HL-60 (cell line): ENCODE measurements around the gene YIF1B.

ENCODE experiments used
- DNase-seq, 2 experiments: peaks; one replicate each; pipeline ENCODE4 v3.0.0-alpha.2; 2010 to 2020; ENCODE audit warnings: low read depth in 1 of 2, low spot score in 1 of 2
- H3K27ac ChIP-seq: fragments of 250-450 bp; sonication (Bioruptor Pico); replicated peaks from 2 replicates; pipeline ENCODE4 v1.5.1; 2020; ENCODE audit warnings: mild to moderate bottlenecking, moderate library complexity
- H3K27me3 ChIP-seq: fragments of 250-450 bp; sonication (Bioruptor Pico); 2 replicates; pipeline ENCODE4 v1.5.1; 2021; ENCODE audit warnings: mild to moderate bottlenecking, moderate library complexity; ENCODE audit not compliant: insufficient read depth, poor library complexity, severe bottlenecking
- H3K4me3 ChIP-seq: replicated peaks from 2 replicates; pipeline ENCODE4 v1.5.1; 2011; ENCODE audit warnings: mild to moderate bottlenecking, control low read depth, low read length; ENCODE audit not compliant: insufficient read depth
- CTCF ChIP-seq: IDR thresholded peaks from one replicate; pipeline ENCODE4 v1.5.1; 2011; ENCODE audit warnings: low read length, control low read depth, inconsistent platforms; ENCODE audit not compliant: insufficient read depth
- GABPA ChIP-seq: IDR thresholded peaks from 2 replicates; pipeline ENCODE4 v1.6.1; 2012; ENCODE audit warnings: low read depth
- POLR2AphosphoS5 ChIP-seq: IDR thresholded peaks from 2 replicates; pipeline ENCODE4 v1.6.1; 2012; ENCODE audit warnings: low read depth
- REST ChIP-seq: IDR thresholded peaks from 2 replicates; pipeline ENCODE4 v1.6.1; 2012; ENCODE audit warnings: low read depth; ENCODE audit not compliant: insufficient replicate concordance
- SPI1 ChIP-seq: IDR thresholded peaks from 2 replicates; pipeline ENCODE4 v1.6.1; 2012; ENCODE audit warnings: low read depth, mild to moderate bottlenecking, borderline replicate concordance

YIF1B gene

GRCh38 chr19:38290631-38291147 is 25.1 kb downstream of the YIF1B start:
- H3K27ac ChIP-seq, result no peak overlapping the region
- no peak overlapping the region for H3K4me3 ChIP-seq
- TF ChIP-seq CTCF, result no peak
- no peak for DNase-seq
- H3K27me3 ChIP-seq, result peaks cover 18% of the 10 kb centered on the region

GRCh38 chr19:38289955-38290354 is 25.8 kb downstream of the YIF1B start:
- Histone ChIP-seq H3K4me3 (no peak overlapping the region), H3K27me3 (peaks cover 25% of the 10 kb centered on the region), H3K27ac (no peak overlapping the region)
- no peak for TF ChIP-seq CTCF
- no peak for TF ChIP-seq POLR2AphosphoS5
- no peak for TF ChIP-seq REST
- TF ChIP-seq GABPA, result no peak
- TF ChIP-seq SPI1, result no peak
- no peak for DNase-seq

- Histone ChIP-seq H3K27me3 (peaks cover 26% of the 10 kb centered on the region), H3K27ac (no peak overlapping the region), H3K4me3 (no peak overlapping the region)
- DNase-seq, result no peak
- no peak for TF ChIP-seq POLR2AphosphoS5
- no peak for TF ChIP-seq REST
- TF ChIP-seq CTCF, result no peak
- no peak for TF ChIP-seq SPI1
- TF ChIP-seq GABPA, result no peak
Observed at GRCh38 chr19:38288123-38288855, 27.5 kb downstream of the YIF1B start.

- no peak overlapping the region for H3K4me3 ChIP-seq
- TF ChIP-seq POLR2AphosphoS5 (peak; percentile 83), SPI1 (peak; percentile 93), REST (no peak)
- H3K27ac ChIP-seq, result no peak overlapping the region
- H3K27me3 ChIP-seq, result peaks cover 24% of the 10 kb centered on the region
- DNase-seq, result peak; percentile 10 to 77
Observed at GRCh38 chr19:38287604-38288003, 28.1 kb downstream of the YIF1B start.
